Measurements from ENCODE around the gene SCN2A. TPM values are rescaled to one million over a fixed set of nuclear protein-coding genes. Genes with fewer than 3 reads are reported as not detected.

The SCN2A gene
- total and polyA plus RNA-seq, 9 of the 15 experiments (the other 6 are each of a cell fraction or from before 2014, with no cell fraction given): 0.08 to 0.69 (median 0.31) TPM; not detected in 1

GRCh38 chr2:165410276-165410675 is 171.1 kb downstream of the SCN2A start (continued):
- TF ChIP-seq ILF3 (IDR thresholded peaks at IDR 0.05; ENCODE audit: borderline replicate concordance): no peak
- TF ChIP-seq ZFP91 (CRISPR knock-in tag; IDR thresholded peaks at IDR 0.05): no peak
- TF ChIP-seq TAL1 (IDR thresholded peaks at IDR 0.05): no peak
- TF ChIP-seq GATA2 (CRISPR knock-in tag; IDR thresholded peaks at IDR 0.05): no peak
- TF ChIP-seq ZNF639 (CRISPR knock-in tag; conservative IDR thresholded peaks at IDR 0.05 in 1 of 2, IDR thresholded peaks at IDR 0.05 in 1 of 2): no peak
- TF ChIP-seq MEF2A (IDR thresholded peaks at IDR 0.05; ENCODE audit: control insufficient read depth, low read depth, low read length): no peak
- TF ChIP-seq TFAP4 (CRISPR knock-in tag; IDR thresholded peaks at IDR 0.05; ENCODE audit: borderline replicate concordance): no peak
- TF ChIP-seq ZNF384 (IDR thresholded peaks at IDR 0.05; ENCODE audit: low read depth, low read length): no peak
- no peak for TF ChIP-seq ZNF280A (IDR thresholded peaks at IDR 0.05; ENCODE audit: low read depth, partially characterized antibody)
- TF ChIP-seq ZNF655 (CRISPR knock-in tag; IDR thresholded peaks at IDR 0.05): no peak
